Esophagus squamous epithelium (tissue), 5 donors: Measurements from ENCODE around the gene MYZAP. TPM values are rescaled to one million over a fixed set of nuclear protein-coding genes. Genes with fewer than 3 reads are reported as not detected.

Experiments
- DNase-seq: peaks from one replicate; lab custom pipeline; 2025; lab: John Stamatoyannopoulos, UW
- H3K27ac ChIP-seq, 4 donors: fragments of 200-600 bp; sonication (generic); one replicate each; pipeline ENCODE4 v1.5.1; 2016 to 2019; ENCODE audit warnings: mild to moderate bottlenecking in 1 of 4
- H3K27me3 ChIP-seq, 4 donors: fragments of 200-600 bp; sonication (generic); 1 replicate in 3 of 4; 2 replicates in 1 of 4; pipeline versions ENCODE4 v1.5.1 to v1.6.0; 2017 to 2021; ENCODE audit warnings: antibody characterized with exemption in 1 of 4
- H3K36me3 ChIP-seq, 3 donors: fragments of 200-600 bp; sonication (generic); one replicate each; pipeline ENCODE4 v1.5.1; 2016 to 2019
- H3K4me1 ChIP-seq, 3 donors: fragments of 200-600 bp; sonication (generic); one replicate each; pipeline ENCODE4 v1.5.1; 2017 to 2019
- H3K4me3 ChIP-seq, 4 donors: fragments of 200-600 bp; sonication (generic); 1 replicate in 3 of 4; 2 replicates in 1 of 4; pipeline ENCODE4 v1.5.1; 2016 to 2019; ENCODE audit warnings: mild to moderate bottlenecking in 2 of 4, moderate library complexity in 1 of 4
- H3K9me3 ChIP-seq, 3 donors: fragments of 200-600 bp; sonication (generic); one replicate each; pipeline ENCODE4 v1.5.1; 2016 to 2019
- POLR2A ChIP-seq, 4 donors: fragments of 450-650 bp; IDR thresholded peaks; one replicate each; pipeline ENCODE4 v1.6.1; 2017; ENCODE audit warnings: antibody characterized with exemption in 4 of 4, mild to moderate bottlenecking in 4 of 4, moderate library complexity in 3 of 4
- WGBS, 2 donors: methylation state at CpG; one replicate each; pipeline ENCODE4 v1.1.5; 2018; 5-methylcytosine and 5-hydroxymethylcytosine counted together
- intact Hi-C: fragments of 100-400 bp; cut with DNase I; formaldehyde crosslinking; loops from one replicate; pipeline ENCODE4 v1.15.0; 2022
- total RNA-seq, 4 donors: library from RNA; depleted of rRNA; stranded (reverse); fragments of >200 nt; gene quantifications; one replicate each; pipeline ENCODE4 v1.1.0, GENCODE V29; 2016
- TF ChIP-seq, protein P1 (sequence below), 6 experiments: fragments of 450-650 bp in 4 of 6; fragments of 200-600 bp in 2 of 6; sonication (generic) in 2 of 6; IDR thresholded peaks; one replicate each; pipeline ENCODE4 v1.5.1; 2016 to 2019; ENCODE audit warnings: antibody characterized with exemption in 6 of 6, mild to moderate bottlenecking in 4 of 6, moderate library complexity in 4 of 6
- donor health status: DM: yes; HTN: yes; CAD: no.

MYZAP gene
- total RNA-seq, 4 donors from 2014 or later, result 21.2 to 36.0 (median 26.5) TPM

DNA sequence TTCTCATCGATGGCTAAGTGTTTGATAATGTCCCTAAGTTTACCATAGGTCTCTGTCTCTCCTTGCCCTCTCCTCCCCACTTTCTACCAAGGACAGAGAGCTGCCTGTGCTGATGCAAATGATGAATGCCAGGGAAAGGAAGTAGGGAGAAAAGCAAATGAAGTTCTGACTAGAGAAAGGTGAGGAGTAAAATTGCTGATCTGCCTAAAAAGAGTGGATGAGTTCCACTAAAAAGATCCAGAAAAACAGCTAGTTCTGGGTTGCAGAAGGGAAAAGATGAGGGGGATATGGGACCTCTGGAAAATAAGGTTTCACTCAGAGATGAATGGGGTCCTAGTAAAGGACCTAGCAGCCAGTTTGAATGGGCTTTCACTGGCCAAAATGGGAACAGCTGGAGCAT is 13.8 kb downstream of the MYZAP start:
- intact Hi-C loops, result no loop called here
- Histone ChIP-seq H3K9me3 (no peaks in the 10 kb centered on the region), H3K4me1 (peaks cover 0 to 28% (median 14%) of the 10 kb centered on the region in 3 donors), H3K36me3 (peaks cover 0 to 10% (median 0%) of the 10 kb centered on the region in 3 donors), H3K4me3 (no peak overlapping the region), H3K27me3 (no peaks in the 10 kb centered on the region), H3K27ac (no peak overlapping the region)
- 81 to 86% methylated on average over 1 of the region's 1 CpG for WGBS, 2 donors
- TF ChIP-seq POLR2A (IDR thresholded peaks at IDR 0.05), result no peak
- TF ChIP-seq, protein P1, sequence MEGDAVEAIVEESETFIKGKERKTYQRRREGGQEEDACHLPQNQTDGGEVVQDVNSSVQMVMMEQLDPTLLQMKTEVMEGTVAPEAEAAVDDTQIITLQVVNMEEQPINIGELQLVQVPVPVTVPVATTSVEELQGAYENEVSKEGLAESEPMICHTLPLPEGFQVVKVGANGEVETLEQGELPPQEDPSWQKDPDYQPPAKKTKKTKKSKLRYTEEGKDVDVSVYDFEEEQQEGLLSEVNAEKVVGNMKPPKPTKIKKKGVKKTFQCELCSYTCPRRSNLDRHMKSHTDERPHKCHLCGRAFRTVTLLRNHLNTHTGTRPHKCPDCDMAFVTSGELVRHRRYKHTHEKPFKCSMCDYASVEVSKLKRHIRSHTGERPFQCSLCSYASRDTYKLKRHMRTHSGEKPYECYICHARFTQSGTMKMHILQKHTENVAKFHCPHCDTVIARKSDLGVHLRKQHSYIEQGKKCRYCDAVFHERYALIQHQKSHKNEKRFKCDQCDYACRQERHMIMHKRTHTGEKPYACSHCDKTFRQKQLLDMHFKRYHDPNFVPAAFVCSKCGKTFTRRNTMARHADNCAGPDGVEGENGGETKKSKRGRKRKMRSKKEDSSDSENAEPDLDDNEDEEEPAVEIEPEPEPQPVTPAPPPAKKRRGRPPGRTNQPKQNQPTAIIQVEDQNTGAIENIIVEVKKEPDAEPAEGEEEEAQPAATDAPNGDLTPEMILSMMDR (IDR thresholded peaks at IDR 0.05), result no peak
- no peak for DNase-seq

DNA sequence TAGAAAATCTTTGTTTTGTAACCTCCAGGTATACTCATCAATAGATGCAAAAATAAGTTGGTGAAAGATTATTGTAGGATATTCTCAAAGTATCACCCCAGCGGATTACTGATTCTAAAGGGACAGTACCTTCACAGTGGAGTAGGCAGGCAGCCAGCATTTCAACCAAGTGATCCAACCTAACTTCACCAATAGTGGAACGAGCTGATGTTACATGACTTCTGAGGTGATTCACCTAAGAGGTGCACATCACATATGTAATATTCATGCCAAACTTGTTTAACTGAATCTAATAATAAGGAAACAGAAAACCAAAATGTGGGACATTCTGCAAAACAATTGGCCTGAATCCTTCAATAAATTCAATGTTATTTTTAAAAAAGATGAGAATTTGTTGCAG is 14.3 kb downstream of the MYZAP start:
- DNase-seq, result no peak
- Histone ChIP-seq H3K4me3 (no peak overlapping the region), H3K27me3 (no peaks in the 10 kb centered on the region), H3K9me3 (no peaks in the 10 kb centered on the region), H3K4me1 (peaks cover 0 to 34% (median 17%) of the 10 kb centered on the region in 3 donors), H3K36me3 (peaks cover 0 to 10% (median 0%) of the 10 kb centered on the region in 3 donors), H3K27ac (no peak overlapping the region)
- TF ChIP-seq, protein P1 (IDR thresholded peaks at IDR 0.05), result no peak
- TF ChIP-seq POLR2A (IDR thresholded peaks at IDR 0.05), result no peak
- 74 to 76% methylated on average over 2 of the region's 2 CpGs for WGBS, 2 donors
- intact Hi-C loops, result no loop called here

DNA sequence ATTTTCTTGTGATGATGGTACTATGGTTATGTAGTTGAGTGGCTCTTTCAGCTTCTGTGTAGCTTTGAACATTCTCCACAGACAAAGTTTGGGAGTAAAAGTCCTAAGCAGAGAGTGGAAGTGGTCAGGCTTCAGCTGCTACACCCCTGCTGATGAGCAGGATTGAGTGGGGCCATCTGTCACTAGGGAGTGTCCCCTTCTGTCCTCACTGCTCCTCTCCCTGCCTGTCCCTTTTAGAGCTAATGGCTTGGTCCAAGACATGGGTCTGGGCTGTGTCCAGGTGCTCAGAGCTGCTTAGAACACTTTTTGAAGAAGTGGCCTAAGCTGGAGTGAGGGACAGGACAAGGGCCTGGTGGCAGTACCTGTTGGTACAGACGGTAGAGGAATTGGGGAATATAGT is 15.1 kb downstream of the MYZAP start:
- 90% methylated on average over 1 of the region's 1 CpG; no CpG with 5 or more reads in 1 of the 2 donors for WGBS, 2 donors
- Histone ChIP-seq H3K27me3 (no peaks in the 10 kb centered on the region), H3K4me1 (peaks cover 5 to 41% (median 24%) of the 10 kb centered on the region in 3 donors), H3K9me3 (no peaks in the 10 kb centered on the region), H3K36me3 (peaks cover 0 to 10% (median 0%) of the 10 kb centered on the region in 3 donors), H3K4me3 (no peak overlapping the region), H3K27ac (peak overlapping the region in 3 of 4 donors; percentile 17 to 36 (median 30))
- intact Hi-C loops, result no loop called here
- TF ChIP-seq POLR2A (IDR thresholded peaks at IDR 0.05), result no peak
- TF ChIP-seq, protein P1 (IDR thresholded peaks at IDR 0.05), result no peak
- no peak for DNase-seq

DNA sequence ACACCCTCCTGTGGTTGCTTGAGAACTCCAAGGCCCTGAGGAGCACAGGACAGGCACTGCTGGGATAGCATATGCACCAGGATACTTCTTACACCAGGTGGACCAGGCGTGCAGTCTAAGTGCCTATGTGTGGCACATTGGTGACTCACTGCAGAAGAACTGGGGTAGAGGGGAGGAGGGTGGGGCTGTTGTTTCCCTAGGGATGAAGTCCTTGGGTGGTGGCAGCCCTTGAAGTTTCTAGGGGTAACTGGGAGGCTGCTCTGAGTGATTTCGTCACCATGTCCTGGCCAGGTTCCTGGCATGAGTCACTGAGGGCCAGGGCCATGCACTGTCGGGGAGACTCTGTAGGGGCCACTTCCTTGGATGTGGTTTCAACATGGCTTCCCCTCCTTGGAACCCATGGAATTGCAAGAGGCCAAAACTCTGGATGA is 15.9 kb downstream of the MYZAP start:
- Histone ChIP-seq H3K27ac (peak overlapping the region in 3 of 4 donors; percentile 17 to 74 (median 36)), H3K9me3 (no peaks in the 10 kb centered on the region), H3K36me3 (peaks cover 0 to 10% (median 0%) of the 10 kb centered on the region in 3 donors), H3K4me3 (no peak overlapping the region), H3K27me3 (no peaks in the 10 kb centered on the region), H3K4me1 (peaks cover 9 to 49% (median 27%) of the 10 kb centered on the region in 3 donors)
- TF ChIP-seq POLR2A (IDR thresholded peaks at IDR 0.05), result no peak
- TF ChIP-seq, protein P1 (IDR thresholded peaks at IDR 0.05), result peak in 1 of 6 experiments; percentile 15
- intact Hi-C loops, result no loop called here
- 43 to 63% methylated on average over 1 to 3 of the region's 3 CpGs for WGBS, 2 donors
- no peak for DNase-seq

DNA sequence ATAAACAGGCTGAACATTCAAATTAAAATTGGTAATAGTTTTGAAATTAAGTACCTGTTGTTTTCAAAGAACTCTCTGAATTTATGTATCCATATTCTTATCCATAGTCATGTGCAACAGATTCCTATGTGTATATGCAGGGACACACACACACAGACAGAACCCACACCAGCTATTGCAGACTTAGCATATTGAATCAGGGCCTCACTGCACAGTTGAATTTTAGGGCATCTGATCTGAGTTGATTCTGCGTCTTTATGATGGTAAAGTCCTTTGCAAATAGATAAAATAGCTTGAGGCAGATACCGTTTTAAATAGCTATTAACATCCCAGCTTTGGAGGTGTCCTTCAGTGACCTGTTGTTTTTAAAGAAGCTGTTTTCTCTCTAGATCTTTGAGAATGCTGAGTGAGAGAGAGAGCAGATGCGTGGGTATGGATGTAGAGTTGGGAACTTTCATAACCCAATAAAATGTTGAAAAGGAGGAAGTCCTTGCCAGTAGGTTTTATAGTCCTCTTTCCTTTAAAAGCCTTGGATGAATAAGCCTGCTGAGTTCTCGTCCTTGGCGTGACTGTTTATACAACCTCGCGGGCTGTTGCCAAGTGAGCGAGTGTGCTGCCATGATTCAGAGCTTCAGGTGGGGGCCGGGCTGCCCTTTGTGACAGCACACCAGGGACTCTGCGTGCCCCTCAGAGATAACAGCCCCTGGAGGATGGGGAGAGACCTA is 18.3 kb downstream of the MYZAP start:
- 40 to 46% methylated on average over 8 of the region's 10 CpGs for WGBS, 2 donors
- intact Hi-C loops, result loop anchor here (2.0 kb wide), 1 partner anchor 49 kb away; no protein-coding TSS in a partner anchor
- peak overlapping the region; percentile 57 to 74 (median 68) for H3K27ac ChIP-seq

More for the DNA sequence above, 18.3 kb downstream of the MYZAP start:
- DNase-seq, result no peak
- TF ChIP-seq, protein P1 (IDR thresholded peaks at IDR 0.05), result no peak
- no peak for TF ChIP-seq POLR2A (IDR thresholded peaks at IDR 0.05)
- Histone ChIP-seq H3K9me3 (no peaks in the 10 kb centered on the region), H3K4me3 (no peak overlapping the region), H3K27me3 (no peaks in the 10 kb centered on the region), H3K36me3 (peaks cover 0 to 2% (median 0%) of the 10 kb centered on the region in 3 donors), H3K4me1 (peaks cover 9 to 50% (median 27%) of the 10 kb centered on the region in 3 donors)
